Choroid plexus epithelial cell (primary cell): Measurements from ENCODE around the gene PATZ1.

Source experiments
- DNase-seq: peaks from one replicate; pipeline ENCODE4 v3.0.0-alpha.2; 2010; ENCODE audit warnings: low read depth
- H3K4me3 ChIP-seq: 2 replicates; pipeline ENCODE4 v1.5.1; 2011; ENCODE audit warnings: low read depth, mild to moderate bottlenecking, control low read depth, low read length, moderate library complexity
- TF ChIP-seq, protein P1 (sequence below): conservative IDR thresholded peaks from 2 replicates; pipeline ENCODE4 v1.5.1; 2011; ENCODE audit warnings: low read depth, mild to moderate bottlenecking, control low read depth, inconsistent platforms, low read length, moderate library complexity

PATZ1 gene

DNA sequence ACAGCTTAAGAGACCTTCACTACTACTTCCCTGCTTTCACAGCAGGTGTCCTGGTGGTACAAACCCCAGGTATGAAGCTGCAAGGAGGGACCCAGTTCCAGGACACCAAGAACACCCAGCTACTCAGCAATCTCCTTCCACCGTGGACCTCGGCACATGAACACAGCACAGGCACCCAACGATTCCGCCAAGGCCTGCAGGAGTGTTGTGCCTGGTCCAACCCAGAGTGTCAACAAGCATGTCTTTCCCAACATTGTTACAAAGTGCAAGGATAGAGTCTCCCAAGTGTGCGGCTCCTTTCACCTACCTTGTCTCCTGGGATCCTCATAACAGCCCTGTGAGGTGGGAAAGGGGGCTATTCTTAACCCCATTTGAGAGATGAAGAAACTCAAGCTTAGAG, 11.8 kb downstream of the PATZ1 start:
- DNase-seq = no peak
- no peak overlapping the region for H3K4me3 ChIP-seq
- TF ChIP-seq, protein P1, sequence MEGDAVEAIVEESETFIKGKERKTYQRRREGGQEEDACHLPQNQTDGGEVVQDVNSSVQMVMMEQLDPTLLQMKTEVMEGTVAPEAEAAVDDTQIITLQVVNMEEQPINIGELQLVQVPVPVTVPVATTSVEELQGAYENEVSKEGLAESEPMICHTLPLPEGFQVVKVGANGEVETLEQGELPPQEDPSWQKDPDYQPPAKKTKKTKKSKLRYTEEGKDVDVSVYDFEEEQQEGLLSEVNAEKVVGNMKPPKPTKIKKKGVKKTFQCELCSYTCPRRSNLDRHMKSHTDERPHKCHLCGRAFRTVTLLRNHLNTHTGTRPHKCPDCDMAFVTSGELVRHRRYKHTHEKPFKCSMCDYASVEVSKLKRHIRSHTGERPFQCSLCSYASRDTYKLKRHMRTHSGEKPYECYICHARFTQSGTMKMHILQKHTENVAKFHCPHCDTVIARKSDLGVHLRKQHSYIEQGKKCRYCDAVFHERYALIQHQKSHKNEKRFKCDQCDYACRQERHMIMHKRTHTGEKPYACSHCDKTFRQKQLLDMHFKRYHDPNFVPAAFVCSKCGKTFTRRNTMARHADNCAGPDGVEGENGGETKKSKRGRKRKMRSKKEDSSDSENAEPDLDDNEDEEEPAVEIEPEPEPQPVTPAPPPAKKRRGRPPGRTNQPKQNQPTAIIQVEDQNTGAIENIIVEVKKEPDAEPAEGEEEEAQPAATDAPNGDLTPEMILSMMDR = no peak

DNA sequence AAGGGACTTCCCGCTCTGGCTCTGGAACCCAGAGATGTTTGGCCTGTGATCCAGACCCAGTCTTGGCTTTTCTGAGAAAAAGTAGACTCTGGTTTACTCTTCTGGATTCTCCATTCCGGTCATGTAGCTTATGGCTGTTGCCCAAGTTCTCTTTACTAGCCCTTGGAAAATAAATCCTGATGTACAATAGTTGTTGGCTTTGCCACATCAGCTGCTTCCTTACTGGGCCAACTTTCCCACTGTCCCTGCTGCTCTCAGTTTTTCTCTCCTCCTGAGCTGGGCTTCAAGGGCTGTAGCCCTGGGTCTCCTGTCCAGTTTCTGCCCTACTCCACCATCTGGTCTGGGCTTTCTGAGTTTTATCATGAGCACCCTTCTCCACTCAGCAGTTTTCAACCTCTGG, 12.5 kb downstream of the PATZ1 start:
- DNase-seq = no peak
- TF ChIP-seq, protein P1 = no peak

DNA sequence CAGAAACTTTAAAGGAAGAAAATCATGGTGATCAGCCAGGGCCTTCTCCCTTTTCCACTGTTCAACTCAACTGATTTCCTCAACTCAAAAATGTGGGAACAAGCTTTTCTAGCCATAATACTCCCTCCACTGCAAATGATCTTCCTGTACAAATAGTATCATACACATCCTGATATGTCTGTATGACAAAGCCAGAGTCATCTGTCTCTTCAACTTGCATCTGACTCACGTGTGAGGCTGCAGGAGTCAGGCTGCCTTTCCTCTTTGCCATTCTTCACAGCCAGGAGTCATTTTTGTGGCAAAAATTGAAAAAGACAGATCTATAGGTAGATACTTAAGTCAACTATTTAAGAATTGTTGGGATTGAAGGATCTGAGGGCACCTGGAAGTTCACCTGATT, 13.3 kb downstream of the PATZ1 start:
- TF ChIP-seq, protein P1 = no peak
- DNase-seq = no peak
- no peak overlapping the region for H3K4me3 ChIP-seq

More for the DNA sequence above, 12.5 kb downstream of the PATZ1 start:
- H3K4me3 ChIP-seq = no peak overlapping the region

DNA sequence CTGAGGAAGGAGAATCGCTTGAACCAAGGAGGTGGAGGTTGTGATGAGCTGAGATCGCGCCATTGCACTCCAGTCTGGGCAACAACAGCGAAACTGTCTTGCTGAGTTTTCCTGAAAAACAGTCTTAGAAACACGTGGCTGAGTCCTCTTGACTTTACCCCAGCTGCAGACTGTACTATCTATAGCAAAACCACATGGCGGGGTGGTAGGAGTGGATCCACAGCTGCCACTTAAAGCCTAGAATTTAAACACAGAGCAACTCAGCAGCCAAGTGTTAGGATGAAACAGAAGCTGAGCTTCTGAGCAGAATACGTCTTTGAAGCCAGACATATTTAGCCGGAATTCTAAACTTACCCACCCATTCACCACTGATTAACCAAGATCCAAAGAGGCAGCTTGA, 14.1 kb downstream of the PATZ1 start:
- TF ChIP-seq, protein P1 = no peak
- no peak overlapping the region for H3K4me3 ChIP-seq
- DNase-seq = no peak

DNA sequence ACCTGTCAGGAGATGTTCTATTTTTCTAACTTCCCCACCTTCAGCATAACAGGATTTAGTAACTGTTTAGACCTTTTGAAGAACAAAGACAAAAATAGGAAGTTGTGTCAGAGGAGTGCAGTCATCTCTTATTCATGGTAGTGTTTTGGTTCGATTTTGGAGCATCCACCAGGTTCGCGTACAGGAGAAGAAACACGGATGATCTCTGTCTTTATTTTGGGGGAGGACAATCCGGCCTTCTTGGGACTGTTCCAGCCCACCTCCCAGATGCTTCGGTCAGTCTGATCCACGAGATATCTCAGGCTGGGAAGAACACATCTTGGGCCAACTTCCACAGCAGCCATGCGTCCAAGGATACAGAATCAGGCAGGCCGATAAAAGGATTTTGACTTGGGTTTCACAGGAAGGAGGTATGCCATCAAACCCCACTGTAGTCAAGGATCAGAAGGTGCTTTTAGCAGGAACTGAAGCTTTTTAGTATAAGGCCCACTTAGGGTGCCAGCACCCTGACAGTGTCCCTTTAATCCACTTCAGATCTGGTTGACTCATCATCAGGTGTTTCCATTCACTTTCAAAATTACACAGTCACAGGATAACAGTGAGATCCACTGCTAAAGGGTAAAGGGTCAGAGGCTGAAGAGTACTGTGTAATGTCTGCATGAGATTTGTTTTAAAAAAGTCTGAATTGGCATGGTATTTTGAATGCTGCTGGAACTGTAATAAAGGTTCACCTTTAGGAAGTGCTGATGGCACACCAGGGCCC, 16.5 kb downstream of the PATZ1 start:
- no peak overlapping the region for H3K4me3 ChIP-seq
- TF ChIP-seq, protein P1 = no peak
- peak; percentile 23 for DNase-seq

DNA sequence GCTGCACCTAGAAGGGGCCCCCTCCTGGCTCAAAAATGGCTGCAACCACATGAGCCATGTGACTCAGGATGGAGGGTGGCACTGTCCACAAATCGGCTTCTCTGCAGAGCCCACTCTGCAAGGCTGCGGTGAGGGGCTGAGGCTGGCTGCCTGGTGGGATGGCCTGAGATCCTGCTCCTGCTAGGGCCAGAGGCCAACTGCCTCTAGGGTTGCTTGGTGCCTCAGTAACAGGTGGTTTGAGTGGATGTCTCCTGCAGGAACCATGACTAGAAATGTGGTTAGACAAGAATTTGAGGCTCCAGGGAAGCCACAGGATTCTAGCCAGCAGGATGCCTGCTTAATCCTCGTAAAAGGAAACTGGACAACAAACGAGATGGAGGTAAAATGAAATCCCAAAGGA, 17.1 kb downstream of the PATZ1 start:
- no peak overlapping the region for H3K4me3 ChIP-seq
- peak; percentile 41 for DNase-seq
- TF ChIP-seq, protein P1 = no peak

DNA sequence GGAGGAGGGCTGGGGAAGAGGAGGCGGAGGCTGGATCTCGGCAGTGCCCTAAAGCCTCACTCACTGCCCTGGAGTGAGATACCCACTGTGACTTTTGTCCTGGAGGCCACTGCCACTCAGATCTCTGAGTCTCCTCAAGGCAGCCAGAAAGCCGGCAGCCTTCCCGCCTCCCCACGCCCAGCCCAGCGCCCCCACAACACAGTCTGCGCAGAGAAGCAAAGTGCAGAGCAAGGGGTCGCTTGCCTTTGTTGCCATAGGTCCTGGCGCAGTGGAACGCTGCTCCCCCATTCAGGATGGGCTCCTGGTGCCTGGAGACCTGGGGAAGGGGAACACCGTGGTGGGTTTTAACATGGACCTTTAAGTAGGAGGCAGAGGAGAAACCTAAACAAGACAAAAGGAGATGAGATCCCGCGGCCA, 17.6 kb downstream of the PATZ1 start:
- no peak for DNase-seq
- TF ChIP-seq, protein P1 = no peak
- H3K4me3 ChIP-seq = no peak overlapping the region
